Measurements from ENCODE around the gene SPATS2. TPM values are rescaled to one million over a fixed set of nuclear protein-coding genes. Genes with fewer than 3 reads are reported as not detected.

SPATS2 gene
- total RNA-seq, 1 donor from 2014 or later, result 43.9 TPM

DNA sequence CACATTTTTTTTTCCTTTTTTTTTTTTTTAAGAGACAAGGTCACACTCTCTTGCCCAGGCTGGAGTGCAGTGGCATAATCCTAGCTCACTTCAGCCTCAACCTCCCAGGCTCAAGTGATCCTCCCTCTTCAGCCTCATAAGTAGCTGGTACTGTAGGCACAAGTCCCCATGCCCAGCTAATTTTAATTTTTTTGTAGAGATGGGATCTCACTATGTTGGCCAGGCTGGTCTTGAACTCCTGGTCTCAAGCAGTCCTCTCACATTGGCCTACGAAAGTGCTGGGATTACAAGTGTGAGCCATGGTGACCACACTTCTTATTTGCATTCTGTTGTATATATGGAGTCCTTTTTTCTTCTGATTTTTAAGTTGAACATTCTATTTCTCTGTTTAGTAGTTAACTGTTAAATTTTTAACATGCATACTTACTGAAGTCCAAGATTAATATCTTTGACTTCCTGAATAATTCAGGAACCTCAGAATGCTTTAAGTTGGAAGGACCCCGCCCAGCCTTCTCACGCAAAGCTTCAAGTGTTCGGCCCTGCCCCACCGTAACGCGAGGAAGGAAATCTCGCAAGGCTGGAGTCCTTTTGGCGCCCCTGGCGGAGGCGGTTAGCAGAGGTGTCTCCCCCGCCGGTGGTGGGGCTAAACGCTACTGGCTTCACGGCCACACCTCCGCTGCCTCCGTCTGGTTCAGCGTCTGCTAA is 21.6 kb downstream of the SPATS2 start:
- H3K27me3 Mint-ChIP-seq (ENCODE audit: unreplicated experiment), result no peaks in the 10 kb centered on the region

DNA sequence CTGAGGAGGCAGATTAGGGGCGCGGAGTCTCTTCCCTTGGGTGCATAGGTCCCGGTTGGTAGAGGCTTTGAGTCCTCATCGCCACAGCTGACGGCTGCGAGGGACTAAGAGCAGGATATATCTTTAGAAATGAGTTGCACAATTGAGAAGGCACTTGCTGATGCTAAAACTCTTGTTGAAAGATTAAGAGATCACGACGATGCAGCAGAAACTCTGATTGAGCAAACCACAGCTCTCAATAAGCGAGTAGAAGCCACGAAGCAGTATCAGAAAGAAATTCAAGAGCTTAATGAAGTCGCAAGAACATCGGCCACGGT is 22.1 kb downstream of the SPATS2 start:
- Mint-ChIP-seq H3K36me3 (ENCODE audit: unreplicated experiment) (no peaks in the 10 kb centered on the region), H3K9me3 (ENCODE audit: unreplicated experiment) (no peaks in the 10 kb centered on the region), H3K4me1 (ENCODE audit: low read depth, unreplicated experiment) (peaks cover 4% of the 10 kb centered on the region), H3K27me3 (ENCODE audit: unreplicated experiment) (no peaks in the 10 kb centered on the region), H3K4me3 (ENCODE audit: unreplicated experiment) (no peak overlapping the region), H3K27ac (ENCODE audit: unreplicated experiment) (peak overlapping the region; percentile 0)
- DNase-seq, result no peak
- TF ChIP-seq, protein P1, sequence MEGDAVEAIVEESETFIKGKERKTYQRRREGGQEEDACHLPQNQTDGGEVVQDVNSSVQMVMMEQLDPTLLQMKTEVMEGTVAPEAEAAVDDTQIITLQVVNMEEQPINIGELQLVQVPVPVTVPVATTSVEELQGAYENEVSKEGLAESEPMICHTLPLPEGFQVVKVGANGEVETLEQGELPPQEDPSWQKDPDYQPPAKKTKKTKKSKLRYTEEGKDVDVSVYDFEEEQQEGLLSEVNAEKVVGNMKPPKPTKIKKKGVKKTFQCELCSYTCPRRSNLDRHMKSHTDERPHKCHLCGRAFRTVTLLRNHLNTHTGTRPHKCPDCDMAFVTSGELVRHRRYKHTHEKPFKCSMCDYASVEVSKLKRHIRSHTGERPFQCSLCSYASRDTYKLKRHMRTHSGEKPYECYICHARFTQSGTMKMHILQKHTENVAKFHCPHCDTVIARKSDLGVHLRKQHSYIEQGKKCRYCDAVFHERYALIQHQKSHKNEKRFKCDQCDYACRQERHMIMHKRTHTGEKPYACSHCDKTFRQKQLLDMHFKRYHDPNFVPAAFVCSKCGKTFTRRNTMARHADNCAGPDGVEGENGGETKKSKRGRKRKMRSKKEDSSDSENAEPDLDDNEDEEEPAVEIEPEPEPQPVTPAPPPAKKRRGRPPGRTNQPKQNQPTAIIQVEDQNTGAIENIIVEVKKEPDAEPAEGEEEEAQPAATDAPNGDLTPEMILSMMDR (IDR thresholded peaks at IDR 0.05; ENCODE audit: partially characterized antibody, unreplicated experiment), result no peak

More for the DNA sequence above, 21.6 kb downstream of the SPATS2 start:
- TF ChIP-seq, protein P1 (IDR thresholded peaks at IDR 0.05; ENCODE audit: partially characterized antibody, unreplicated experiment), result peak; percentile 61
- no peak overlapping the region for H3K4me3 Mint-ChIP-seq (ENCODE audit: unreplicated experiment)
- no peaks in the 10 kb centered on the region for H3K9me3 Mint-ChIP-seq (ENCODE audit: unreplicated experiment)
- peak; percentile 82 for DNase-seq
- H3K36me3 Mint-ChIP-seq (ENCODE audit: unreplicated experiment), result no peaks in the 10 kb centered on the region
- H3K27ac Mint-ChIP-seq (ENCODE audit: unreplicated experiment), result no peak overlapping the region
- peaks cover 4% of the 10 kb centered on the region for H3K4me1 Mint-ChIP-seq (ENCODE audit: low read depth, unreplicated experiment)

DNA sequence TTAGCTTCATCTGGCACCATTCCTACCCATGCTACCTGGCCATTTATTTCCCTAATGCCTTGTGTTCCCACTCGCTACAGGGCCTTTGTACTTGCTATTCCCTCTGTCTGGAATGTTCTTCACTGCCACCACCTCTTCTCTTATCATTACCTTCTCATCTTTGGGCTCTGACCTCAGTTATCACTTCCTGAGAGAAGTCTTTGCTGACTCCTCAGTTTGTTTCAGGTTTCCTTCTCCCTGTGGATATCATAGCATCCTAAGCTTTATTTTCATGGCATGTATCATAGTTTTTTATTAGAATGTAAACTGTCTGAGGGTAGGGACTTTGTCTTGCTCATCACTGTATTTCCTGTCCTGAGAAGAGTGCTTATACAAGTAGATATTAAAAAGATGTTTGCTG is 29.7 kb downstream of the SPATS2 start:
- TF ChIP-seq, protein P1 (IDR thresholded peaks at IDR 0.05; ENCODE audit: partially characterized antibody, unreplicated experiment), result no peak
- no peaks in the 10 kb centered on the region for H3K4me1 Mint-ChIP-seq (ENCODE audit: low read depth, unreplicated experiment)
- H3K36me3 Mint-ChIP-seq (ENCODE audit: unreplicated experiment), result no peaks in the 10 kb centered on the region
- no peak overlapping the region for H3K4me3 Mint-ChIP-seq (ENCODE audit: unreplicated experiment)
- no peaks in the 10 kb centered on the region for H3K27me3 Mint-ChIP-seq (ENCODE audit: unreplicated experiment)
- no peak for DNase-seq
- H3K9me3 Mint-ChIP-seq (ENCODE audit: unreplicated experiment), result no peaks in the 10 kb centered on the region
- no peak overlapping the region for H3K27ac Mint-ChIP-seq (ENCODE audit: unreplicated experiment)

DNA sequence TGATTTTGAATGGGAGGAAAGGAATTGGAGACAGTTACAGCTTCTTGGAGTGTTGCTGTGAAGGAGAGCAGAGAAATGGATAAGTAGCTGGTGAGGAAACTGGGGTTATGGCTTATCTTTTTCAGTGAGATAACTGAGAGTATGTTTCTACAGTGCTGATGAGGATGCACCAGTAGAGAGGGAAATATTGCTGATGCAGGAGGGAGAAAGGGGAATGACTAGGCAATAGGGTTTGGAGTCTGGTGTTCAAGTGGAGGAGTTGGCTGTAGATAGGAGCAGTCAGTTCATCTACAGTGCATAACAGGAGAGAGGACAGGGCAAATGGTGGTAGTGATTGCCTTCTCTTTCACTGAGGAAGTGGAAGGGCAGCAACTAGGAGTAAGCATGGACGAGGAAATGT is 33.0 kb downstream of the SPATS2 start:
- TF ChIP-seq, protein P1 (IDR thresholded peaks at IDR 0.05; ENCODE audit: partially characterized antibody, unreplicated experiment), result no peak
- Mint-ChIP-seq H3K27me3 (ENCODE audit: unreplicated experiment) (peaks cover 2% of the 10 kb centered on the region), H3K4me1 (ENCODE audit: low read depth, unreplicated experiment) (no peaks in the 10 kb centered on the region), H3K9me3 (ENCODE audit: unreplicated experiment) (no peaks in the 10 kb centered on the region), H3K27ac (ENCODE audit: unreplicated experiment) (no peak overlapping the region), H3K36me3 (ENCODE audit: unreplicated experiment) (no peaks in the 10 kb centered on the region), H3K4me3 (ENCODE audit: unreplicated experiment) (no peak overlapping the region)
- DNase-seq, result no peak

DNA sequence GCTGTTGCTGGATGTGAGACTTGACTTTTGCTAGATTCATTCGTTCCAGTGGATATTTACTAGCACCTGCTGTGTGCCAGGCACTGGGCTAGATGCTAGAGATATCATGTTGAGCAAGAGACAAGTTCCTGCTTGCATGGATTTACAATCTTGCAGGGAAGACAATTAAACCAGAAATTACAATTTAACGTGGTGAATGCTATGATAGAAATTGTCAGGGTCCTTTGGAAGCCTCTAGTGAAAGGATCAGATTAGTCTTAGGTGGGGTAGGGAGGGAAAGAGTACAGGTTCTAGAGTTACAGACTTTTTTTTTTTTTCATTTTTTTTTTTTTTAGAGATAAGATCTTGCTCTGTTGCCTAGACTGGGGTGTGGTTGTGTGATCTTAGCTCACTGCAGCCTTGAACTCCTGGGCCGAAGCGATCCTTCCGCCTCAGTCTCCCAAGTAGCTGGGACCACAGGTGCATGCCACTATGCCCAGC is 36.7 kb downstream of the SPATS2 start:
- H3K4me3 Mint-ChIP-seq (ENCODE audit: unreplicated experiment), result no peak overlapping the region
- no peak for DNase-seq
- no peaks in the 10 kb centered on the region for H3K9me3 Mint-ChIP-seq (ENCODE audit: unreplicated experiment)
- H3K27me3 Mint-ChIP-seq (ENCODE audit: unreplicated experiment), result peaks cover 2% of the 10 kb centered on the region
- TF ChIP-seq, protein P1 (IDR thresholded peaks at IDR 0.05; ENCODE audit: partially characterized antibody, unreplicated experiment), result no peak
- H3K36me3 Mint-ChIP-seq (ENCODE audit: unreplicated experiment), result no peaks in the 10 kb centered on the region
- no peaks in the 10 kb centered on the region for H3K4me1 Mint-ChIP-seq (ENCODE audit: low read depth, unreplicated experiment)
- H3K27ac Mint-ChIP-seq (ENCODE audit: unreplicated experiment), result no peak overlapping the region
